ENCODE data around the gene CCNT2. TPM values are rescaled to one million over a fixed set of nuclear protein-coding genes. Genes with fewer than 3 reads are reported as not detected.
A peak's percentile ranks its signal among the peaks of the same experiment; 100 is the strongest.

The CCNT2 gene
- total and polyA plus RNA-seq, 3 experiments from 2014 or later: 15.5 to 36.8 (median 35.1) TPM

DNA sequence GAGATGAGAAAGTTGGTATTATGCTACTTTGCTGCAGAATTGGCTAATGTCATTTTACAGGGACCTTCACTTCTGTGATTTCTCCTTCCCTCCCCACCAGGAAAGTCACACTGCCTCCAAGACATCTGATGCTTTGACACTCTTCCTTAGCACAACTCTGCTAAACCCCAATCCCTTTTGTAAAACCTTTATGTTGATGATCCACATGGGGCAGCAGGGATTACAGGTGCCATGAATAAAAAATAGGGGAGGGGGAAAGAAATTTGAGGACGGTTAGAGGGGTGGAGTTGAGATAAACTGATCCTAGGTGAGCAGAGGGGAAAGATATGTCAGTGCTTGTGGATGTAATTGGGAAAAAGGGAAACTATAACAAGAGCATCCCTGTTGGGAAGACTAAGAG is 26.4 kb downstream of the CCNT2 start:
- no peaks in the 10 kb centered on the region for H3K27me3 Mint-ChIP-seq
- H3K9me3 ChIP-seq (ENCODE audit: low read length): no peaks in the 10 kb centered on the region
- H3K27ac ChIP-seq (ENCODE audit: low read depth, low read length): no peak overlapping the region
- POLR2A ChIA-PET: no interaction called here
- DNase-seq: no peak
- no peak overlapping the region for H3K4me3 ChIP-seq (ENCODE audit: low read length)
- peaks cover 14 to 51% (median 17%) of the 10 kb centered on the region in 3 donors for H3K4me1 Mint-ChIP-seq
- peaks cover 31% of the 10 kb centered on the region for H3K36me3 ChIP-seq (ENCODE audit: insufficient read depth, low read length)
- peak overlapping the region in 2 of 8 donors; percentile 13 to 45 for H3K27ac Mint-ChIP-seq
- CTCF ChIA-PET: no interaction called here
- peaks cover under 1% of the 10 kb centered on the region for H3K4me1 ChIP-seq (ENCODE audit: insufficient read depth, low read length)
- H3K9me3 Mint-ChIP-seq: no peaks in the 10 kb centered on the region
- H3K27me3 ChIP-seq (ENCODE audit: insufficient read depth, low read length, poor library complexity, severe bottlenecking): no peaks in the 10 kb centered on the region
- H3K36me3 Mint-ChIP-seq: peaks cover 3 to 80% (median 15%) of the 10 kb centered on the region in 3 donors
- H3K4me3 Mint-ChIP-seq: no peak overlapping the region

- no peaks in the 10 kb centered on the region for H3K9me3 Mint-ChIP-seq
- H3K4me3 ChIP-seq (ENCODE audit: low read length): no peak overlapping the region
- no peaks in the 10 kb centered on the region for H3K27me3 ChIP-seq (ENCODE audit: insufficient read depth, low read length, poor library complexity, severe bottlenecking)
- H3K4me3 Mint-ChIP-seq: no peak overlapping the region
- CTCF ChIA-PET: no interaction called here
- no peaks in the 10 kb centered on the region for H3K9me3 ChIP-seq (ENCODE audit: low read length)
- peaks cover 5% of the 10 kb centered on the region for H3K4me1 ChIP-seq (ENCODE audit: insufficient read depth, low read length)
- peaks cover 19 to 55% (median 23%) of the 10 kb centered on the region in 3 donors for H3K4me1 Mint-ChIP-seq
- H3K27ac Mint-ChIP-seq: peak overlapping the region in 1 of 8 donors; percentile 6
- no peak for DNase-seq
- H3K27me3 Mint-ChIP-seq: no peaks in the 10 kb centered on the region
- peaks cover 3 to 84% (median 15%) of the 10 kb centered on the region in 3 donors for H3K36me3 Mint-ChIP-seq
- POLR2A ChIA-PET: no interaction called here
- peaks cover 24% of the 10 kb centered on the region for H3K36me3 ChIP-seq (ENCODE audit: insufficient read depth, low read length)
- H3K27ac ChIP-seq (ENCODE audit: low read depth, low read length): no peak overlapping the region
Observed at GRCh38 chr2:134946073-134946472, 27.5 kb downstream of the CCNT2 start.

- no peak overlapping the region for H3K27ac ChIP-seq (ENCODE audit: low read depth, low read length)
- no peak for DNase-seq
- ChIA-PET POLR2A (interaction anchor here (1.0 kb wide), 1 partner anchor 9 kb away, joined by 6 read pairs; no protein-coding TSS in a partner anchor), CTCF (interaction anchor here (1.5 kb wide), 1 partner anchor 54 kb away, joined by 3 read pairs; no protein-coding TSS in a partner anchor)
- peaks cover 3 to 88% (median 21%) of the 10 kb centered on the region in 3 donors for H3K36me3 Mint-ChIP-seq
- H3K4me3 ChIP-seq (ENCODE audit: low read length): no peak overlapping the region
- H3K4me1 ChIP-seq (ENCODE audit: insufficient read depth, low read length): peaks cover 5% of the 10 kb centered on the region
- no peaks in the 10 kb centered on the region for H3K9me3 Mint-ChIP-seq
- H3K36me3 ChIP-seq (ENCODE audit: insufficient read depth, low read length): peaks cover 44% of the 10 kb centered on the region
- no peak overlapping the region for H3K4me3 Mint-ChIP-seq
- peak overlapping the region in 5 of 8 donors; percentile 15 to 75 (median 55) for H3K27ac Mint-ChIP-seq
- H3K27me3 Mint-ChIP-seq: no peaks in the 10 kb centered on the region
- peaks cover 12 to 37% (median 26%) of the 10 kb centered on the region in 3 donors for H3K4me1 Mint-ChIP-seq
- no peaks in the 10 kb centered on the region for H3K9me3 ChIP-seq (ENCODE audit: low read length)
- H3K27me3 ChIP-seq (ENCODE audit: insufficient read depth, low read length, poor library complexity, severe bottlenecking): no peaks in the 10 kb centered on the region
Observed at GRCh38 chr2:134949981-134950708, 31.5 kb downstream of the CCNT2 start.

DNA sequence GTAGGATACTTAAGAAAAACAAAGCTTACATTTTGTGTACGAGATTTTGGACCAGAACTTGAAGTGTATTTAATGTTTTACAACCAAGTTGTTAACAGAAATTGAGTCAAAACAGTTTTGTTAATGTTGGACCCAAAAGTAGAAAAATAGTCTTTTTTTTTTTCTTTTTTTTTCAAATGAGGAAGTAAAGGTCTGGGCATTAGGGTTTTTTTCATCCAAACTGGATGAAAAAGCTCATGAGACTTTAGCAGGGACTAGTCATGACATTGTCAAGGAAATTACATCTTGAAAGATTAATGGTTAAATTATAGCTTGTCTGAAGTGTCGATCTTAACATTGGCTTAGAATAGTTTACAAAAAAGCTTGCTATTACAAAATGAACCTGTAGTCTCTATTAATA is 32.3 kb downstream of the CCNT2 start:
- Histone ChIP-seq H3K27me3 (ENCODE audit: insufficient read depth, low read length, poor library complexity, severe bottlenecking) (no peaks in the 10 kb centered on the region), H3K4me3 (ENCODE audit: low read length) (no peak overlapping the region), H3K27ac (ENCODE audit: low read depth, low read length) (no peak overlapping the region), H3K9me3 (ENCODE audit: low read length) (no peaks in the 10 kb centered on the region), H3K4me1 (ENCODE audit: insufficient read depth, low read length) (peaks cover 5% of the 10 kb centered on the region), H3K36me3 (ENCODE audit: insufficient read depth, low read length) (peaks cover 47% of the 10 kb centered on the region)
- CTCF ChIA-PET: interaction anchor here (1.5 kb wide), 1 partner anchor 53 kb away, joined by 3 read pairs; no protein-coding TSS in a partner anchor
- POLR2A ChIA-PET: interaction anchor here (1.0 kb wide), 1 partner anchor 8 kb away, joined by 6 read pairs; no protein-coding TSS in a partner anchor
- no peak for DNase-seq
- H3K4me1 Mint-ChIP-seq: peaks cover 12 to 31% (median 26%) of the 10 kb centered on the region in 3 donors
- H3K27ac Mint-ChIP-seq: peak overlapping the region in 1 of 8 donors; percentile 71
- H3K36me3 Mint-ChIP-seq: peaks cover 0 to 86% (median 19%) of the 10 kb centered on the region in 3 donors
- no peaks in the 10 kb centered on the region for H3K27me3 Mint-ChIP-seq
- no peak overlapping the region for H3K4me3 Mint-ChIP-seq
- H3K9me3 Mint-ChIP-seq: no peaks in the 10 kb centered on the region

- ChIA-PET CTCF (no interaction called here), POLR2A (no interaction called here)
- Histone ChIP-seq H3K27me3 (ENCODE audit: insufficient read depth, low read length, poor library complexity, severe bottlenecking) (no peaks in the 10 kb centered on the region), H3K27ac (ENCODE audit: low read depth, low read length) (no peak overlapping the region), H3K9me3 (ENCODE audit: low read length) (no peaks in the 10 kb centered on the region), H3K4me3 (ENCODE audit: low read length) (no peak overlapping the region), H3K4me1 (ENCODE audit: insufficient read depth, low read length) (peaks cover 5% of the 10 kb centered on the region), H3K36me3 (ENCODE audit: insufficient read depth, low read length) (peaks cover 56% of the 10 kb centered on the region)
- DNase-seq: no peak
- no peaks in the 10 kb centered on the region for H3K27me3 Mint-ChIP-seq
- H3K4me3 Mint-ChIP-seq: no peak overlapping the region
- H3K9me3 Mint-ChIP-seq: no peaks in the 10 kb centered on the region
- peaks cover 10 to 34% (median 27%) of the 10 kb centered on the region in 3 donors for H3K4me1 Mint-ChIP-seq
- H3K27ac Mint-ChIP-seq: no peak overlapping the region
- H3K36me3 Mint-ChIP-seq: peaks cover 0 to 87% (median 20%) of the 10 kb centered on the region in 3 donors
Observed at GRCh38 chr2:134952608-134953007, 34.0 kb downstream of the CCNT2 start.

- H3K27me3 ChIP-seq (ENCODE audit: insufficient read depth, low read length, poor library complexity, severe bottlenecking): no peaks in the 10 kb centered on the region
- Mint-ChIP-seq H3K27me3 (no peaks in the 10 kb centered on the region), H3K9me3 (no peaks in the 10 kb centered on the region), H3K27ac (peak overlapping the region in 3 of 8 donors; percentile 46 to 76 (median 72)), H3K4me3 (no peak overlapping the region), H3K36me3 (peaks cover 0 to 86% (median 13%) of the 10 kb centered on the region in 3 donors), H3K4me1 (peaks cover 10 to 34% (median 25%) of the 10 kb centered on the region in 3 donors)
- DNase-seq: no peak
- no peaks in the 10 kb centered on the region for H3K9me3 ChIP-seq (ENCODE audit: low read length)
- ChIA-PET CTCF (no interaction called here), POLR2A (no interaction called here)
- peaks cover 5% of the 10 kb centered on the region for H3K4me1 ChIP-seq (ENCODE audit: insufficient read depth, low read length)
- H3K4me3 ChIP-seq (ENCODE audit: low read length): no peak overlapping the region
- H3K27ac ChIP-seq (ENCODE audit: low read depth, low read length): no peak overlapping the region
- peaks cover 55% of the 10 kb centered on the region for H3K36me3 ChIP-seq (ENCODE audit: insufficient read depth, low read length)
Observed at GRCh38 chr2:134954065-134954464, 35.4 kb downstream of the CCNT2 start.

GRCh38 chr2:134955744-134956143 is 37.1 kb downstream of the CCNT2 start:
- peaks cover 51% of the 10 kb centered on the region for H3K36me3 ChIP-seq (ENCODE audit: insufficient read depth, low read length)
- no peak overlapping the region for H3K27ac Mint-ChIP-seq
- no peaks in the 10 kb centered on the region for H3K4me1 ChIP-seq (ENCODE audit: insufficient read depth, low read length)
- ChIA-PET CTCF (interaction anchor here (1.8 kb wide), 1 partner anchor 842 kb away, joined by 5 read pairs; no protein-coding TSS in a partner anchor), POLR2A (no interaction called here)
- H3K27me3 Mint-ChIP-seq: no peaks in the 10 kb centered on the region
- H3K9me3 Mint-ChIP-seq: no peaks in the 10 kb centered on the region
- no peak overlapping the region for H3K4me3 ChIP-seq (ENCODE audit: low read length)
- H3K27ac ChIP-seq (ENCODE audit: low read depth, low read length): no peak overlapping the region
- no peaks in the 10 kb centered on the region for H3K9me3 ChIP-seq (ENCODE audit: low read length)
- no peaks in the 10 kb centered on the region for H3K27me3 ChIP-seq (ENCODE audit: insufficient read depth, low read length, poor library complexity, severe bottlenecking)
- no peak overlapping the region for H3K4me3 Mint-ChIP-seq
- H3K4me1 Mint-ChIP-seq: peaks cover 2 to 25% (median 11%) of the 10 kb centered on the region in 3 donors
- peaks cover 0 to 73% (median 17%) of the 10 kb centered on the region in 3 donors for H3K36me3 Mint-ChIP-seq
- no peak for DNase-seq

GRCh38 chr2:134957477-134957876 is 38.9 kb downstream of the CCNT2 start:
- H3K9me3 Mint-ChIP-seq: no peaks in the 10 kb centered on the region
- H3K27ac Mint-ChIP-seq: no peak overlapping the region
- DNase-seq: no peak
- CTCF ChIA-PET: interaction anchor here (1.1 kb wide), 1 partner anchor 18 kb away, joined by 3 read pairs; no protein-coding TSS in a partner anchor
- Histone ChIP-seq H3K27ac (ENCODE audit: low read depth, low read length) (no peak overlapping the region), H3K9me3 (ENCODE audit: low read length) (no peaks in the 10 kb centered on the region), H3K4me3 (ENCODE audit: low read length) (no peak overlapping the region), H3K36me3 (ENCODE audit: insufficient read depth, low read length) (peaks cover 41% of the 10 kb centered on the region), H3K4me1 (ENCODE audit: insufficient read depth, low read length) (no peaks in the 10 kb centered on the region), H3K27me3 (ENCODE audit: insufficient read depth, low read length, poor library complexity, severe bottlenecking) (no peaks in the 10 kb centered on the region)
- POLR2A ChIA-PET: no interaction called here
- H3K36me3 Mint-ChIP-seq: peaks cover 0 to 58% (median 17%) of the 10 kb centered on the region in 3 donors
- H3K4me1 Mint-ChIP-seq: peaks cover 2 to 19% (median 4%) of the 10 kb centered on the region in 3 donors
- no peak overlapping the region for H3K4me3 Mint-ChIP-seq
- H3K27me3 Mint-ChIP-seq: no peaks in the 10 kb centered on the region

All from CD8-positive, alpha-beta memory T cell (primary cell).